Effector memory CD4-positive, alpha-beta T cell (primary cell): ENCODE results near the gene IQCE.

Experiments
- DNase-seq, 3 donors: peaks; one replicate each; pipeline ENCODE4 v3.0.0-alpha.2; 2020
- H3K27ac ChIP-seq: 2 replicates; pipeline ENCODE4 v1.7.0; 2013; ENCODE audit warnings: mild to moderate bottlenecking, low read length, moderate library complexity; ENCODE audit not compliant: insufficient read depth, poor library complexity, severe bottlenecking
- H3K27me3 ChIP-seq: replicated peaks from 2 replicates; pipeline ENCODE4 v1.7.0; 2013; ENCODE audit warnings: mild to moderate bottlenecking, low read length; ENCODE audit not compliant: insufficient read depth, control insufficient read depth, poor library complexity, severe bottlenecking
- H3K36me3 ChIP-seq: 2 replicates; pipeline ENCODE4 v1.7.0; 2013; ENCODE audit warnings: mild to moderate bottlenecking, low read length, moderate library complexity; ENCODE audit not compliant: control insufficient read depth, insufficient read depth
- H3K4me1 ChIP-seq: 2 replicates; pipeline ENCODE4 v1.7.0; 2013; ENCODE audit warnings: low read length, mild to moderate bottlenecking; ENCODE audit not compliant: control insufficient read depth, insufficient read depth, poor library complexity, severe bottlenecking
- H3K4me3 ChIP-seq: 2 replicates; pipeline ENCODE4 v1.7.0; 2013; ENCODE audit warnings: low read length, low read depth, mild to moderate bottlenecking; ENCODE audit not compliant: insufficient read depth, poor library complexity, severe bottlenecking
- H3K9me3 ChIP-seq: 2 replicates; pipeline ENCODE4 v1.7.0; 2013; ENCODE audit warnings: mild to moderate bottlenecking, low read length, moderate library complexity; ENCODE audit not compliant: control insufficient read depth

Gene IQCE

DNA sequence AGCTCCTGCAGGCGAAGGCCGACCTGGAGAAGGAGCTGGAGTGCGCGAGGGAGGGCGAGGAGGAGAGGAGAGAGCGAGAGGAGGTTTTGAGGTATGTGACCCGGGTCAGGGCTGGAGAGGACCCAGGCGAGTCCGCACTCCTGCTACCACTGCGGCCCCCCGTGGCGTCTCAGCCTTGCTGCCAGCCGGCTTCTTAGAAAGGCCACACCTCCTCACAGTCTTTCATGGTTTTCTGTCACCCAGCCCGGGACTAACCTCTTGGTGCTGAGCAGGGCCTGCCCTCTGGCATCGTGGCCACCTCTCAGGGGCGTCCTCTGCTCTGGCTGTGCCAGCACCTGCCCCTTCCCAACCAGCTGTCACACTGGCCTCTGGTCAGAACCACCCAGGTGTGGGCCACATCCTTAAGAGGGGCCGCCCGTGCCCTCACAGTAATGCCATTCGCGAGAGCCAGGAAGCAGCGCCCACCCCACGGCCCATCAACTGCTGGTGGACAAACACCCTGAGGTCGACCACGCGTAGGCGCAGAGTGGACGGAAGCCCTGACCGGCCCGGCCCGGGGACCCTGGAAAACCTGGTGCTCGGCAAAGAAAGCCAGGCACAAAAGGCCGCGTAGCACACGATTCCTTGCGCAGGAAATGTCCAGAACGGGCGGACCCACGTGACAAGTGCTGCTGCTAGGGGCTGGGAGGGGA is 34.4 kb downstream of the IQCE start:
- peaks cover 16% of the 10 kb centered on the region for H3K36me3 ChIP-seq
- no peak overlapping the region for H3K4me3 ChIP-seq
- no peak for DNase-seq
- no peaks in the 10 kb centered on the region for H3K27me3 ChIP-seq
- H3K4me1 ChIP-seq, result no peaks in the 10 kb centered on the region
- no peaks in the 10 kb centered on the region for H3K9me3 ChIP-seq
- H3K27ac ChIP-seq, result no peak overlapping the region

DNA sequence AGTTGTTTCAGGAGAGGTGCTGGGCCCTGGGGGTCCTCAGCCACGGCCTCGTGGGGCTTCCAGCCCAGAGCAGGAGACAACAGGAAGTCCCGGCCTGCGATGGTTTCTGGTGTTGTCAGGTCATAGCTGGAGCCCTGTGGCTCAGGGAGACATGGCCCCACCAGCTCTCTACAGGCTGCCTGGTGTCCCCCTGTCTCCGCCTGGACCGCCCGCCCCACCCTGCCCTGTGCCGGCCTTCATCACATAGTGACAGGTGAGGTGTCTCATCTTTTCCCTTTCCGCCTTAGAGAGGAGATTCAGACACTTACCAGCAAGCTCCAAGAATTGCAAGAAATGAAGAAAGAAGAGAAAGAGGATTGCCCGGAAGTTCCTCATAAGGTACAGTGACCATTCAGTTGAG is 35.8 kb downstream of the IQCE start:
- Histone ChIP-seq H3K4me3 (no peak overlapping the region), H3K36me3 (peaks cover 16% of the 10 kb centered on the region)
- DNase-seq, result no peak

DNA sequence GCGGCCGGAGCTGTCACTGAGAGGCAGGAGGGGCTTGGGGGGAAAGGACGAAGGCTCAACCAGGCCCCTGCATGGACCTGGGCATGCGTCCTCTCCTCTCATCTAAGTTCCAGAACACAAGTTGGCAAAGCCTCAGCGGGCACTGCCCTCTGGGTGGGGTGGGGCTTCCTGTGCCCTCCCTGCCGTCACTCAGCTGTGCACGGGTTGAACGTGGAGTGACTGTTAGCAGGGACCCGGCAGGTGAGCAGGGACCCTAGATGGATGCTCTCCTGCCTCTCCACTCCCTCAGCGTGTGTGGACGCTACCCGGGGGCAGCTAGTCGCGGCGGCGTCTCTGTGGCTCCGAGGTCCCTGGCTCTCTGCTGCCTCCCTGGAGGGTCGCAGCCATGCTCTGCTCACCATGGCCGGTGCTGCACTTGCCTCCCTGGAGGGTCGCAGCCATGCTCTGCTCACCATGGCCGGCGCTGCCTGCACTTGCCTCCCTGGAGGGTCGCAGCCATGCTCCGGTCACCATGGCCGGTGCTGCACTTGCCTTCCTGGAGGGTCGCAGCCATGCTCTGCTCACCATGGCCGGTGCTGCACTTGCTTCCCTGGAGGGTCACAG is 36.6 kb downstream of the IQCE start:
- Histone ChIP-seq H3K27ac (no peak overlapping the region), H3K9me3 (no peaks in the 10 kb centered on the region), H3K4me3 (no peak overlapping the region), H3K27me3 (no peaks in the 10 kb centered on the region), H3K4me1 (no peaks in the 10 kb centered on the region), H3K36me3 (peaks cover 16% of the 10 kb centered on the region)
- DNase-seq, result no peak

More for the DNA sequence above, 35.8 kb downstream of the IQCE start:
- no peaks in the 10 kb centered on the region for H3K9me3 ChIP-seq
- no peaks in the 10 kb centered on the region for H3K27me3 ChIP-seq
- H3K27ac ChIP-seq, result no peak overlapping the region
- no peaks in the 10 kb centered on the region for H3K4me1 ChIP-seq

DNA sequence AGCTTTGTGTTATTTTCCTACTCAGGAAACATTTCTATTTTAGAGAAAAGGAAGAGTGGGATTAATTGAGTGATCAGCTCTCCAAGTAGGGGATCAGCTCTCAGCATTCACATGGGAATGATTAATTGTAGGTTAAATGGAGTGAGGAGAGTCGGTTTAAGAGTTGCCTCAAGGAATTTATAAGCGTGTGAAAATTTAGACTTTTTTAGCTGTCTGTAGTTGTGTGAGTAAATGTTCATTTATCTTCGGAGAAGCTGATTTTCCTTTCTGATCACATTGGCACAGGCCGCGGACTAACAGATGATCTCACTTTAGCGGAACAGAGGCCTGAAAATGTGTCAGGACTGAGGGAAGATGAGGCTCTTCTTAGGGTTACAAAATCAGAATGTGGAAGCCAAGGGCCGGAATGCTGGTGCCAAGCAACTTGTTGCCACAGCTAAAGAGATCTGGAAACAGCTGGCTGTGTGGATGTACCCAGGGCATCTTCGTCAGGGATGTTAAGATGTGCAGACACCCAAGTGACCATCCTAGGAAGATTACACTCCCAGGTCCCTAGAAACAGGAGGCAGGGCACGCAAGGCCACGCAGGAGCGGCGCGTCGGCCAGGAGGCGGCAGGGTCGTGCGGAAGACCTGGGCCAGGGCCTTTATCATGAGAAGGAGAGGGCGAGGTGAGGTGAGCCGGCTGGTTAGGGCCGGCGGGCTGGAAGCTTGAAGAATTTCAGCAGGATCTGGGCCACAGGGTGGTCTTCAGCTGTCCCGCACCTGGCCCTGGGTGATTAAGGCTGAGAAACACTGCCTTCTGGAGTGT is 37.9 kb downstream of the IQCE start:
- Histone ChIP-seq H3K4me1 (no peaks in the 10 kb centered on the region), H3K36me3 (peaks cover 10% of the 10 kb centered on the region), H3K9me3 (no peaks in the 10 kb centered on the region), H3K4me3 (no peak overlapping the region), H3K27me3 (no peaks in the 10 kb centered on the region), H3K27ac (no peak overlapping the region)
- no peak for DNase-seq

DNA sequence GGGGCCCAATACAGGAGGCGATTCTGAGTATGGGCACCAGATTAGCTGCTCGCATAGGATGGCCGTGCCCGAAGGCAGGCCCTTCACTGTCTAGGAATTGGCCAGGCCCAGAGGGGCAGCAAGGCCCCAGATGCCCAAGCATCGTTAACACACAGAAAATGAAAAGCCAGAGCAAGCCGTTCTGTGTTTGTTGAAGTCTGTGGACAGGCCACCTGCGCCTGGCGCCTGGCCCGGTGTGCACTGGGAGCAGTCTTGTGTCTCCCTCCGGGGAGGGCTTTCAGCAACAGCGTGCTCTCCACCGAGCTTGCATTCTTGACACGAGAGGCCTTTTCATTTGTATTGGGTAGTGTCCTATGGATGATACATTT is 38.5 kb downstream of the IQCE start:
- no peaks in the 10 kb centered on the region for H3K9me3 ChIP-seq
- H3K4me3 ChIP-seq, result no peak overlapping the region
- H3K36me3 ChIP-seq, result peaks cover 6% of the 10 kb centered on the region
- no peaks in the 10 kb centered on the region for H3K4me1 ChIP-seq
- no peaks in the 10 kb centered on the region for H3K27me3 ChIP-seq
- H3K27ac ChIP-seq, result no peak overlapping the region
- no peak for DNase-seq

DNA sequence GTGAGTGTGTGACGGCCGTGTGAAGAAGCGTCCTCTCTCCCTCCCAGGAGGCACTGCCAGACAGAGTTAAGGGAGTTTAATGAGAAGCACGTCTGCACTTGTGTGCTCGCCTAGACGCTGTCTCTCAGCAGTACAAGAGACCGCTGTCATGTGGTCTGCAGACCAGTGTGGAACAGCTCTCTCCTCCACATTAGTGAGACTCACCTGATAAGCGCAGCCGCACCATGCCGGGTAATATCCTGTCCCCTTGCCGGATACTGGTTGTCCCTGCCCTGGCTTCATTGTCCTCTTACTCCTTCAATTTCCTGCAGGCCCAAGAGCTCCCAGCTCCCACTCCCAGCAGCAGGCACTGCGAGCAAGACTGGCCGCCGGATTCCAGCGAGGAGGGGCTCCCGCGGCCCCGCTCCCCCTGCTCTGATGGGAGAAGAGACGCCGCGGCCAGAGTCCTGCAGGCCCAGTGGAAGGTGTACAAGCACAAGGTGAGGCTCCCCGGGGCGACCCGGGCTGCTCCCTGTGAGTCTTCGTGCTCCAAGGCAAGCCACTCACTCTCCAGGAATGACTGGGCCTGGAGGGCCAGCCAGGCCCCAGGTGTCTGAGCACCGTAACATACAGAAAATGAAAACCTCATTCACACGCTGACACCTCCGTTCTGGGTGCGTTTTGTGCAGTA is 39.5 kb downstream of the IQCE start:
- H3K4me3 ChIP-seq, result no peak overlapping the region
- H3K27ac ChIP-seq, result no peak overlapping the region
- H3K36me3 ChIP-seq, result no peaks in the 10 kb centered on the region
- no peaks in the 10 kb centered on the region for H3K9me3 ChIP-seq
- H3K4me1 ChIP-seq, result no peaks in the 10 kb centered on the region
- no peak for DNase-seq
- no peaks in the 10 kb centered on the region for H3K27me3 ChIP-seq

DNA sequence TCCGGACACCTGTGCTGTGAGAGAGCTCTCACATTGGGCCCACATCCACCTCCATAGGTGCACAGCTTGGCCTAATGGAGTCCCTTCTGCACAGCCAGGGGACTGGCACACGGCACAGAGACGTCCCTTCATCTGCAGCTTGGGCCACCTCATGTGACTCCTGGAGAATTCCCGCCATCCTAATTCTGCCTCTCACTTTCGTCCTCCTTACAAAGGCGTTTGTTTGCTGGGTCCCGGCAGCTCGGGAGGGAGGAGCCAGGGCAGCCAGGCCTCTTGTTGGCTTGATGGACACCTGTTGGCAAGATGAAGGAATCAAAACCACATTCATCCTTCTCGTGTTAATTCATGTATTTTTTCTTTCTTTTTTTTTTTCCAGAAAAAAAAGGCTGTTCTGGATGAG is 42.3 kb downstream of the IQCE start:
- no peaks in the 10 kb centered on the region for H3K27me3 ChIP-seq
- H3K36me3 ChIP-seq, result no peaks in the 10 kb centered on the region
- H3K27ac ChIP-seq, result no peak overlapping the region
- no peaks in the 10 kb centered on the region for H3K4me1 ChIP-seq
- DNase-seq, result no peak
- no peak overlapping the region for H3K4me3 ChIP-seq
- H3K9me3 ChIP-seq, result no peaks in the 10 kb centered on the region

DNA sequence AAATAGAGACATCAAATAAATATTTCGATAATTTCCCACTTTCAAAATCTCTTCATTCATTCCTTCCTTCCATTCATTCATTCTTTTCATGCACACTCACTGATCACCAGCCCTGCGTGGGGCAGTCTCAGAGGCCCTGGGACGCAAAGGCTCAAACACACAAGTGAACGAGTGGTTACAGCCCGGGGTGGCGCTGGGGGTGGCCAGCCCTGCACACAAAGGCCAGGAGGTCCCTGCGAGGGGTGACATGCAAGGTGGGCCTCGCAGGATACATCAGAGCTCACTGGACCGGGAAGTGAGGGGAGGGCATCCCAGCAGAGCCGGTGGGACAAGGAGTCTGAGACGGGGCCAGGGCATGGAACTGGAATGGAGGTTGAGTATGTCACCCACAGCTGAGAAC is 43.1 kb downstream of the IQCE start:
- Histone ChIP-seq H3K4me1 (no peaks in the 10 kb centered on the region), H3K27me3 (no peaks in the 10 kb centered on the region), H3K27ac (no peak overlapping the region), H3K9me3 (no peaks in the 10 kb centered on the region), H3K4me3 (no peak overlapping the region), H3K36me3 (no peaks in the 10 kb centered on the region)
- DNase-seq, result no peak

DNA sequence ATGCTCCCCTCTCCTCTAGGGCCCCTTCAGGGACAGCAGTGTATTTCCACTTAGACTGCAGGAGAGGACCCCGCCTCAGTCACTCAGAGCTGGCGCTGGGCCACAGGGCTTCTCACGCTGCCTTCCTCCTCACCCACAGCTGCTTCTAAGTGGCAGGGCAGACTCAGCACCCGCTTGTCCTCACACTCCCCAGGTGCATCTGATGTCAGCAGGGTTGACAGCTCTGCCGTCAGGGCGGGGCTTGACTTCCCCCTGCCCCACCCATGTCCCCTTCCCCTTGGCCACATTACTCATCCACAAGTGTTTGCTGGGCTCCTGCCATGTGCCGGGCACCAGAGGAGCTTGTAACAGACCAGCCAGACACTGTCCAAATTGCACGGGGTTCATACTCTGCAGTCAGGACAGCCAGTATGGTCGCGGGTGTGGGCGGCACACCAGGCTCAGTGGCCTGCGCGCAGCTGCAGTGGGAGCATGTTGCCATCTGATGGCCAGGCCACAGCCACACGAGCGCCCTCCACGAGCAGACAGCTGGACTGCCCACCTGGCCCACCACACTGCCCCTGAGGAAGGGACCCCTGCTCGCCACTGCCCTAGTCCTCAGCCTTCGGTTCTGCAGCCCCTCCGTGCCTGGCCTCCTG is 43.7 kb downstream of the IQCE start:
- Histone ChIP-seq H3K36me3 (no peaks in the 10 kb centered on the region), H3K4me3 (no peak overlapping the region), H3K4me1 (no peaks in the 10 kb centered on the region), H3K9me3 (no peaks in the 10 kb centered on the region), H3K27ac (no peak overlapping the region), H3K27me3 (no peaks in the 10 kb centered on the region)
- DNase-seq, result no peak
